Heart right ventricle (tissue), 16 donors: ENCODE data around the gene RGS6. TPM values are rescaled to one million over a fixed set of nuclear protein-coding genes. Genes with fewer than 3 reads are reported as not detected.

Experiments used
- ATAC-seq, 8 donors: fragments of 200-7000 bp; cut with Tn5 transposase; one replicate each; pipeline ENCODE4 v1.9.1; 2020; ENCODE audit warnings: mild to moderate bottlenecking in 8 of 8, moderate library complexity in 8 of 8, moderate number of reproducible peaks in 1 of 8
- DNase-seq, 2 donors: peaks; one replicate each; pipeline ENCODE4 v3.0.0-alpha.2; 2020
- H3K27ac ChIP-seq, 10 donors: fragments of 200-600 bp; sonication (generic) in 2 of 10; one replicate each; pipeline versions ENCODE4 v1.5.0 to v1.8.0; 2020 to 2022; ENCODE audit warnings: mild to moderate bottlenecking in 3 of 10
- H3K27me3 ChIP-seq, 7 donors: fragments of 200-600 bp; one replicate each; pipeline ENCODE4 v1.8.0; 2021 to 2022; ENCODE audit warnings: mild to moderate bottlenecking in 2 of 7
- H3K36me3 ChIP-seq, 9 donors: fragments of 200-600 bp; sonication (generic) in 1 of 9; one replicate each; pipeline versions ENCODE4 v1.5.0 to v1.8.0; 2020 to 2022; ENCODE audit warnings: mild to moderate bottlenecking in 2 of 9
- H3K4me1 ChIP-seq, 9 donors: fragments of 200-600 bp; sonication (generic) in 1 of 9; one replicate each; pipeline versions ENCODE4 v1.5.0 to v1.8.0; 2020 to 2022; ENCODE audit warnings: mild to moderate bottlenecking in 4 of 9
- H3K4me3 ChIP-seq, 10 donors: fragments of 200-600 bp; sonication (generic) in 2 of 10; one replicate each; pipeline versions ENCODE4 v1.5.0 to v1.8.0; 2020 to 2022; ENCODE audit warnings: mild to moderate bottlenecking in 7 of 10, moderate library complexity in 2 of 10
- H3K9me3 ChIP-seq, 11 donors: fragments of 200-600 bp in 10 of 11; sonication (generic) in 2 of 11; one replicate each; pipeline versions ENCODE4 v1.5.0 to v1.8.0; 2013 to 2022; ENCODE audit warnings: mild to moderate bottlenecking in 2 of 11, control low read depth in 1 of 11, moderate library complexity in 1 of 11
- WGBS, 2 donors: extraction: QIAGEN DNeasy Blood & Tissue Kit; methylation state at CpG; one replicate each; pipeline ENCODE4 v1.1.7; 2013; ENCODE audit warnings: inconsistent platforms in 1 of 2; 5-methylcytosine and 5-hydroxymethylcytosine counted together
- intact Hi-C, 10 donors: fragments of 100-400 bp; cut with DNase I; formaldehyde crosslinking; loops; one replicate each; pipeline versions ENCODE4 v1.11.1 to v1.14.2; 2022
- polyA plus RNA-seq, 2 donors: library from polyadenylated mRNA; stranded (reverse); fragments of 200-250 nt; gene quantifications; one replicate each; pipeline ENCODE4 v1.2.3, GENCODE V29; 2013
- total RNA-seq, 10 donors: library from RNA; stranded (reverse); fragmentation: NEBNext Ultra II Directional in 3 of 10; extraction: Animal tissue kit (Norgen Biotek cat#: 25700) in 3 of 10; gene quantifications; one replicate each; pipeline versions ENCODE4 v1.2.1 to v1.2.4, GENCODE V29; 2021 to 2023
- TF ChIP-seq, protein P1 (sequence below), 9 donors: fragments of 200-600 bp; sonication (generic) in 2 of 9; IDR thresholded peaks; one replicate each; pipeline versions ENCODE4 v1.5.0 to v1.8.0; 2021 to 2022; ENCODE audit warnings: antibody characterized with exemption in 9 of 9, mild to moderate bottlenecking in 5 of 9, moderate library complexity in 1 of 9
- donor health status: Arrhythmogenic right ventricular cardiomyopathy.
- donor health status: ischemic (EF 13 %, LVEDD 7.1; RV severe dilation, severe dysfunction).
- donor health status: healthy with polysubstance abuse.
- donor health status: DM: no; HTN: yes; CAD: no.
- donor health status: DM: no; HTN: no; CAD: no.
- donor health status: ischemic (EF 25% LVEDD 6.9; RV normal size, moderate dysfunction).
- donor health status: ischemic (EF 25% LVEDD 5.7; RV mildly dilated, moderate dysfunction).
- donor health status: healthy.
- donor health status: DM: yes; HTN: yes; CAD: no.
- donor health status: Ischemic cardiomyopathy.
- donor health status: ischemic (EF 35%, LVEDD 5.7; RV mildly dilated, moderate dysfunction).
- donor health status: nonischemic (EF 11% LVEDD 7.7; RV severe dilation, severe dysfunction).
- donor health status: DM: yes; HTN: yes; CAD: no.
- donor health status: PGD.
- donor health status: ischemic (EF 29% LVEDD 5.4; RV normal size, mild dysfunction).
- donor health status: nonischemic (EF 23%, LVEDD 6.1; RV moderate dilation, normal function).

Gene RGS6
- total and polyA plus RNA-seq, 12 donors: 1.2 to 31.9 (median 19.0) TPM

GRCh38 chr14:72613231-72613974 lies 681.2 kb downstream of the RGS6 start:
- DNase-seq: peak; percentile 81 to 88
- Histone ChIP-seq H3K4me3 (no peak overlapping the region), H3K36me3 (no peaks in the 10 kb centered on the region), H3K4me1 (peaks cover 37 to 84% (median 60%) of the 10 kb centered on the region in 9 donors), H3K27me3 (no peaks in the 10 kb centered on the region), H3K27ac (peak overlapping the region; percentile 43 to 91 (median 83)), H3K9me3 (no peaks in the 10 kb centered on the region)
- TF ChIP-seq, protein P1, sequence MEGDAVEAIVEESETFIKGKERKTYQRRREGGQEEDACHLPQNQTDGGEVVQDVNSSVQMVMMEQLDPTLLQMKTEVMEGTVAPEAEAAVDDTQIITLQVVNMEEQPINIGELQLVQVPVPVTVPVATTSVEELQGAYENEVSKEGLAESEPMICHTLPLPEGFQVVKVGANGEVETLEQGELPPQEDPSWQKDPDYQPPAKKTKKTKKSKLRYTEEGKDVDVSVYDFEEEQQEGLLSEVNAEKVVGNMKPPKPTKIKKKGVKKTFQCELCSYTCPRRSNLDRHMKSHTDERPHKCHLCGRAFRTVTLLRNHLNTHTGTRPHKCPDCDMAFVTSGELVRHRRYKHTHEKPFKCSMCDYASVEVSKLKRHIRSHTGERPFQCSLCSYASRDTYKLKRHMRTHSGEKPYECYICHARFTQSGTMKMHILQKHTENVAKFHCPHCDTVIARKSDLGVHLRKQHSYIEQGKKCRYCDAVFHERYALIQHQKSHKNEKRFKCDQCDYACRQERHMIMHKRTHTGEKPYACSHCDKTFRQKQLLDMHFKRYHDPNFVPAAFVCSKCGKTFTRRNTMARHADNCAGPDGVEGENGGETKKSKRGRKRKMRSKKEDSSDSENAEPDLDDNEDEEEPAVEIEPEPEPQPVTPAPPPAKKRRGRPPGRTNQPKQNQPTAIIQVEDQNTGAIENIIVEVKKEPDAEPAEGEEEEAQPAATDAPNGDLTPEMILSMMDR (IDR thresholded peaks at IDR 0.05): no peak
- peak; percentile 32 to 74 (median 67) for ATAC-seq
- intact Hi-C loops: loop anchor here in 1 of 10 donors (10.0 kb wide), 1 partner anchor 291 kb away; no protein-coding TSS in a partner anchor
- WGBS, 2 donors: 42 to 46% methylated on average over 13 of the region's 13 CpGs

GRCh38 chr14:72613975-72614319 lies 681.7 kb downstream of the RGS6 start:
- peak overlapping the region in 9 of 10 donors; percentile 71 to 91 (median 86) for H3K27ac ChIP-seq
- DNase-seq (no peak), ATAC-seq (no peak)
- TF ChIP-seq, protein P1 (IDR thresholded peaks at IDR 0.05): no peak
- no peaks in the 10 kb centered on the region for H3K9me3 ChIP-seq
- peaks cover 37 to 89% (median 65%) of the 10 kb centered on the region in 9 donors for H3K4me1 ChIP-seq
- H3K27me3 ChIP-seq: no peaks in the 10 kb centered on the region
- no peak overlapping the region for H3K4me3 ChIP-seq
- intact Hi-C loops: loop anchor here in 1 of 10 donors (10.0 kb wide), 1 partner anchor 291 kb away; no protein-coding TSS in a partner anchor
- no peaks in the 10 kb centered on the region for H3K36me3 ChIP-seq
- 80 to 83% methylated on average over 2 of the region's 2 CpGs for WGBS, 2 donors

GRCh38 chr14:72614365-72614764 lies 682.1 kb downstream of the RGS6 start:
- H3K36me3 ChIP-seq: no peaks in the 10 kb centered on the region
- H3K9me3 ChIP-seq: no peaks in the 10 kb centered on the region
- ATAC-seq: no peak
- no peak for DNase-seq
- peak overlapping the region in 8 of 10 donors; percentile 71 to 91 (median 86) for H3K27ac ChIP-seq
- 75 to 81% methylated on average over 3 of the region's 3 CpGs for WGBS, 2 donors
- TF ChIP-seq, protein P1 (IDR thresholded peaks at IDR 0.05): no peak
- H3K4me1 ChIP-seq: peaks cover 37 to 94% (median 68%) of the 10 kb centered on the region in 9 donors
- no peak overlapping the region for H3K4me3 ChIP-seq
- intact Hi-C loops: loop anchor here in 1 of 10 donors (10.0 kb wide), 1 partner anchor 290 kb away; no protein-coding TSS in a partner anchor
- no peaks in the 10 kb centered on the region for H3K27me3 ChIP-seq

DNA sequence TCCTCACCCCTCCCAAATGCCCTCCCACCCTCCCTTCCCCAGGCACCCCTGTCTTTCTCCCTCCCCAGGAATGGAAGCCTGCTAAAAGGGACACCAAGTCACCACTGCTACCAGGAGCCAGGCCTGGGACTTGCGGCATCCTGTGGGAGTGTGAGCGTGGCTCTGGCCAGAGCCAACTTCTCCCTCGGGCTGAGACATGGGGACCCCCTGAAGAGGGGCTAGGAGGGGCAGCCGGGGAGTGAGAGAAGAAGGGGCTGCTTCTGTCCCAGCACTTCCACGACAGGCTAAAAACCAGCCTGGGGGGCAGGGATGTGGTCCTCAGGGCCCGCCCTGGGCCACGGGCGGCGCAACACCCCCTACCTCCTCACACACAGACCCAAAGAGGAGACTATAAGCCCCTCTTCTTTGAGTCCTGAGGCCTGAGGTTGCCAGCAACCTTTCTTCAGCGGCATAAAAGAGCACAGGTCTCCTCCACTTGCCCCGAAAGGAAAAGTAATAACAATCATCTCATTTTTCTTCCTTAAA lies 682.7 kb downstream of the RGS6 start:
- no peak overlapping the region for H3K4me3 ChIP-seq
- no peak for ATAC-seq
- no peaks in the 10 kb centered on the region for H3K36me3 ChIP-seq
- no peaks in the 10 kb centered on the region for H3K27me3 ChIP-seq
- DNase-seq: no peak
- peak overlapping the region; percentile 1 to 91 (median 84) for H3K27ac ChIP-seq
- intact Hi-C loops: loop anchor here in 4 of 10 donors (5.0 to 10.0 kb wide), 3 partner anchors 287 to 292 kb away; no protein-coding TSS in a partner anchor
- 72 to 83% methylated on average over 11 of the region's 11 CpGs for WGBS, 2 donors
- H3K9me3 ChIP-seq: no peaks in the 10 kb centered on the region
- TF ChIP-seq, protein P1 (IDR thresholded peaks at IDR 0.05): no peak
- H3K4me1 ChIP-seq: peaks cover 37 to 97% (median 74%) of the 10 kb centered on the region in 9 donors
